ENCODE data around the gene MRPS27.

- TF ChIP-seq EZH2 (IDR thresholded peaks at IDR 0.05) = no peak
- no peak for TF ChIP-seq POLR2AphosphoS5 (IDR thresholded peaks at IDR 0.05; ENCODE audit: borderline replicate concordance, low read depth, low read length)
These were observed 39.8 kb upstream of the MRPS27 start for GRCh38 chr5:72359886-72360285.
